ENCODE data around the gene C12orf76. TPM values are rescaled to one million over a fixed set of nuclear protein-coding genes. Genes with fewer than 3 reads are reported as not detected.
A peak's percentile ranks its signal among the peaks of the same experiment; 100 is the strongest.

Gene C12orf76
- total RNA-seq, 1 experiment from 2014 or later, result 14.2 TPM

DNA sequence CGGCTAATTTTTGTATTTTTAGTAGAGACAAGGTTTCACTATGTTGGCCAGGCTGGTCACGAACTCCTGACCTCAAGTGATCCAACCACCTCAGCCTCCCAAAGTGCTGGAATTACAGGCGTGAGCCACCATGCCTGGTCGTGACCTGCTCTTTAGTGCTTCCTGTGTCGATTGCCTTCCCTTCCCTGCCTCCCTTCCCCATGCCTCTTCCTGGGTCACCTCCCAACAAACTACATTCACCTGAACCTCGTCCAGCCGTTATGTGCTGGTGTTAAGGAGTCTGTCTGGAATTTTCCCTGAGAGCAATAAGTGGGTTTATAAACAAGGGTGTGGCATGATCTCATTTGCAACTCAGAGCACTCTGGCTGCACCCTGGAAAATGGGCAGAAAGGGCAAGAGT lies 32.1 kb upstream of the C12orf76 start:
- no peak overlapping the region for H3K27ac Mint-ChIP-seq (ENCODE audit: unreplicated experiment)
- TF ChIP-seq, protein P1, sequence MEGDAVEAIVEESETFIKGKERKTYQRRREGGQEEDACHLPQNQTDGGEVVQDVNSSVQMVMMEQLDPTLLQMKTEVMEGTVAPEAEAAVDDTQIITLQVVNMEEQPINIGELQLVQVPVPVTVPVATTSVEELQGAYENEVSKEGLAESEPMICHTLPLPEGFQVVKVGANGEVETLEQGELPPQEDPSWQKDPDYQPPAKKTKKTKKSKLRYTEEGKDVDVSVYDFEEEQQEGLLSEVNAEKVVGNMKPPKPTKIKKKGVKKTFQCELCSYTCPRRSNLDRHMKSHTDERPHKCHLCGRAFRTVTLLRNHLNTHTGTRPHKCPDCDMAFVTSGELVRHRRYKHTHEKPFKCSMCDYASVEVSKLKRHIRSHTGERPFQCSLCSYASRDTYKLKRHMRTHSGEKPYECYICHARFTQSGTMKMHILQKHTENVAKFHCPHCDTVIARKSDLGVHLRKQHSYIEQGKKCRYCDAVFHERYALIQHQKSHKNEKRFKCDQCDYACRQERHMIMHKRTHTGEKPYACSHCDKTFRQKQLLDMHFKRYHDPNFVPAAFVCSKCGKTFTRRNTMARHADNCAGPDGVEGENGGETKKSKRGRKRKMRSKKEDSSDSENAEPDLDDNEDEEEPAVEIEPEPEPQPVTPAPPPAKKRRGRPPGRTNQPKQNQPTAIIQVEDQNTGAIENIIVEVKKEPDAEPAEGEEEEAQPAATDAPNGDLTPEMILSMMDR (IDR thresholded peaks at IDR 0.05; ENCODE audit: unreplicated experiment), result no peak
- no peak for DNase-seq
- H3K4me3 Mint-ChIP-seq (ENCODE audit: low read depth, unreplicated experiment), result no peak overlapping the region
- no peaks in the 10 kb centered on the region for H3K36me3 Mint-ChIP-seq (ENCODE audit: insufficient read depth, unreplicated experiment)
- no TSS peak for BruUV-seq (replicated peaks)
- CTCF ChIA-PET, result no interaction called here
- intact Hi-C loops (cut with micrococcal nuclease; ENCODE audit: unreplicated experiment), result no loop called here
- peaks cover 8% of the 10 kb centered on the region for H3K4me1 Mint-ChIP-seq (ENCODE audit: low read depth, unreplicated experiment)
- H3K9me3 Mint-ChIP-seq (ENCODE audit: low read depth, unreplicated experiment), result peaks cover 2% of the 10 kb centered on the region
- H3K27me3 Mint-ChIP-seq (ENCODE audit: unreplicated experiment), result peaks cover 63% of the 10 kb centered on the region

DNA sequence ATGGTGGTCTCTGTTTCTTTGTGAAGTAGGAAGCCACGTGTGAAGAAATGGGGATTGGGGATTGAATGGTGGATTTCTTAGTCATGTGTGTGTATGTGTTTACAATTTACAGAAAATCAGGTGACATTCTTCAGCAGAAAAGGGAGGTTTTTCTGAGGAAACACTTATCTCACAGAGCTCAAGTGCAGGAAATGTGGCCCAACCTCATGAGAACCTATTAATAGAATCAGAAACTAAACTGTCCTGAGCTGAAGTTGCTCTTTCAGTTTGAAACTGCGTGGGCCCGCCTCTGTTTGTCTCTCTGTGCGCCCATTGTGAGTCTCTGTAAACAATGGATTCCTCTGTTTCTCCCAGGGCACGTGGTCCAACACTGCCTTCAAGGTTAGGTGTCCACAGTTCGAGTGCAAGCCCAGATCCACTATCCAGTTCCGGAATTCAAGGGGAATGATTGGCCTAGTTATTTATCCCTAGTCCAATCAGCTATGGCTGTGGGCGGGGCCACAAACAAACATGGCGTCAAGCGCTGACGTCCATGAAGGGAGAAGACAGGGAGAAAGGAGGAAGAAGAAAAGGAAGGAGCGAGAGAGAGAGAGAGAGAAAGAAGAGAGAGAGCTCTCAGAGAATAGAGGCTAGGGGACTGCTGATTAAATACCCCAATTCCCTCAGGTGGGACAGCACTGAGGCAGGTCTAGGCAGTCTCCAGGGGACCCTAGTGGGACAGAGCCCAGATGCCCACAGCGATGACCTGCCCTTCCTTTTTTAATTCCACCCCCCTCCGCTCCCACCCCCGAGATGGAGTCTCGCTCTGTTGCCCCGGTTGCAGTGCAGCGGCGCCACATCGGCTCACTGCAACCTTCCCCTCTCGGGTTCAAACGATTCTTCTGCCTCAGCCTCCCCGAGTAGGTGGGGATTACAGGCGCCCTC lies 31.4 kb upstream of the C12orf76 start:
- H3K4me1 Mint-ChIP-seq (ENCODE audit: low read depth, unreplicated experiment), result peaks cover 8% of the 10 kb centered on the region
- DNase-seq, result peak; percentile 29
- BruUV-seq (replicated peaks), result no TSS peak
- intact Hi-C loops (cut with micrococcal nuclease; ENCODE audit: unreplicated experiment), result no loop called here
- TF ChIP-seq, protein P1 (IDR thresholded peaks at IDR 0.05; ENCODE audit: unreplicated experiment), result no peak
- H3K9me3 Mint-ChIP-seq (ENCODE audit: low read depth, unreplicated experiment), result peaks cover 2% of the 10 kb centered on the region
- H3K27ac Mint-ChIP-seq (ENCODE audit: unreplicated experiment), result peak overlapping the region; percentile 17
- peaks cover 56% of the 10 kb centered on the region for H3K27me3 Mint-ChIP-seq (ENCODE audit: unreplicated experiment)
- CTCF ChIA-PET, result no interaction called here
- no peaks in the 10 kb centered on the region for H3K36me3 Mint-ChIP-seq (ENCODE audit: insufficient read depth, unreplicated experiment)
- H3K4me3 Mint-ChIP-seq (ENCODE audit: low read depth, unreplicated experiment), result peak overlapping the region; percentile 6

DNA sequence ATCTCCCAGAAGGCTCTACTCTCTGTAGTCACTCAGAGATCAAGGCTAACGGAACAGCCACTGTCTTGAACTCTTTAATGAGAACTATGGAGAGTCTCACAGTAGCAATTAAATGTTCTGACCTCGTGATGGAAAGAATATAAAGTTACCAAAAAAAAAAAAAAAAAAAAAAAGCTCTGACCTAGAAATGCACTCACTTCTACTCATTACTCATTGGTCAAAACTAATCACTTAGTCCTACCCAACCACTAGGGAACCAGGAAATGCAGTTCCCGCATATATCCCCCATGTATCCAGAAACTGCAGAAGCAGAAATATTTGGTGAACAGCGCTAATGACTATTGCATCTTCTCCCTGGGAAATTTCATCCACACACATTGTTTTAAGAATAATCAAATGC lies 29.5 kb upstream of the C12orf76 start:
- Mint-ChIP-seq H3K27ac (ENCODE audit: unreplicated experiment) (no peak overlapping the region), H3K4me1 (ENCODE audit: low read depth, unreplicated experiment) (peaks cover 8% of the 10 kb centered on the region), H3K9me3 (ENCODE audit: low read depth, unreplicated experiment) (peaks cover 2% of the 10 kb centered on the region), H3K27me3 (ENCODE audit: unreplicated experiment) (peaks cover 60% of the 10 kb centered on the region), H3K4me3 (ENCODE audit: low read depth, unreplicated experiment) (no peak overlapping the region), H3K36me3 (ENCODE audit: insufficient read depth, unreplicated experiment) (no peaks in the 10 kb centered on the region)
- TF ChIP-seq, protein P1 (IDR thresholded peaks at IDR 0.05; ENCODE audit: unreplicated experiment), result no peak
- DNase-seq, result no peak
- intact Hi-C loops (cut with micrococcal nuclease; ENCODE audit: unreplicated experiment), result no loop called here
- BruUV-seq (replicated peaks), result no TSS peak
- CTCF ChIA-PET, result no interaction called here

DNA sequence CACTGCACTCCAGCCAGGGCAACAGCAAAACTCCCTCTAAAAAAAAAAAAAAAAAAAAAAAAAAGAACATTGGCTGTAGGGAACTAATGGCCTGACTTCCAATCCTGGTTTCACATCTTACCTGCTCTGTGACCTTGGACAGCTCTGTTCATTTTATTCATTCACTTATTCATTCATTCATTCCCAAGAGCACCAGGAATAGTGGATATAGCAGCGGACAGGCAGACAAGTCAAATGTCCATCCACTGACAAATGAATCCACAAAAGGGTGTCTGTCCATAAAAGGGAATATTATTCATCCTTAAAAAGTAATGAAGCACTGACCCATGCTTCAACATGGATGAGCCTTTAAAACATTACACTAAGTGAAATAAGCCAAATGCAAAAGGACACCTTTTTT lies 27.6 kb upstream of the C12orf76 start:
- Mint-ChIP-seq H3K36me3 (ENCODE audit: insufficient read depth, unreplicated experiment) (no peaks in the 10 kb centered on the region), H3K4me3 (ENCODE audit: low read depth, unreplicated experiment) (no peak overlapping the region), H3K27ac (ENCODE audit: unreplicated experiment) (no peak overlapping the region), H3K27me3 (ENCODE audit: unreplicated experiment) (peaks cover 60% of the 10 kb centered on the region), H3K4me1 (ENCODE audit: low read depth, unreplicated experiment) (peaks cover 8% of the 10 kb centered on the region), H3K9me3 (ENCODE audit: low read depth, unreplicated experiment) (peaks cover 2% of the 10 kb centered on the region)
- DNase-seq, result no peak
- BruUV-seq (replicated peaks), result no TSS peak
- TF ChIP-seq, protein P1 (IDR thresholded peaks at IDR 0.05; ENCODE audit: unreplicated experiment), result no peak
- intact Hi-C loops (cut with micrococcal nuclease; ENCODE audit: unreplicated experiment), result no loop called here
- CTCF ChIA-PET, result no interaction called here

Data from Calu3 (cell line).